Bronchial epithelial cell (primary cell): Measurements from ENCODE around the gene NUPR1. TPM values are rescaled to one million over a fixed set of nuclear protein-coding genes. Genes with fewer than 3 reads are reported as not detected.

Experiments used
- DNase-seq: peaks from one replicate; pipeline ENCODE4 v3.0.0-alpha.2; 2010; ENCODE audit warnings: low read depth
- FAIRE-seq: peaks from 2 replicates; lab custom pipeline; 2011; peaks lifted over from hg19 to GRCh38; lab: Jason Lieb, UNC
- H3K27me3 ChIP-seq: 2 replicates; pipeline ENCODE4 v1.5.1; 2011; ENCODE audit warnings: low read length; ENCODE audit not compliant: control insufficient read depth, insufficient read depth
- H3K36me3 ChIP-seq: 2 replicates; pipeline ENCODE4 v1.5.1; 2011; ENCODE audit warnings: low read length; ENCODE audit not compliant: control insufficient read depth, insufficient read depth
- H3K4me3 ChIP-seq: 2 replicates; pipeline ENCODE4 v1.5.1; 2011; ENCODE audit warnings: mild to moderate bottlenecking, low read depth, low read length, control low read depth
- total RNA-seq: library from RNA; depleted of rRNA; stranded (reverse); fragments of >200 nt; gene quantifications from 2 replicates; pipeline ENCODE4 v1.2.1, GENCODE V29; 2014
- TF ChIP-seq, protein P1 (sequence below): IDR thresholded peaks from 2 replicates; pipeline ENCODE4 v1.5.1; 2011; ENCODE audit warnings: mild to moderate bottlenecking, moderate library complexity, low read length, control low read depth, inconsistent platforms; ENCODE audit not compliant: insufficient read depth, severe bottlenecking

Gene NUPR1, protein sequence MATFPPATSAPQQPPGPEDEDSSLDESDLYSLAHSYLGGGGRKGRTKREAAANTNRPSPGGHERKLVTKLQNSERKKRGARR
- 65.3 and 163 TPM in 2 replicates for total RNA-seq

DNA sequence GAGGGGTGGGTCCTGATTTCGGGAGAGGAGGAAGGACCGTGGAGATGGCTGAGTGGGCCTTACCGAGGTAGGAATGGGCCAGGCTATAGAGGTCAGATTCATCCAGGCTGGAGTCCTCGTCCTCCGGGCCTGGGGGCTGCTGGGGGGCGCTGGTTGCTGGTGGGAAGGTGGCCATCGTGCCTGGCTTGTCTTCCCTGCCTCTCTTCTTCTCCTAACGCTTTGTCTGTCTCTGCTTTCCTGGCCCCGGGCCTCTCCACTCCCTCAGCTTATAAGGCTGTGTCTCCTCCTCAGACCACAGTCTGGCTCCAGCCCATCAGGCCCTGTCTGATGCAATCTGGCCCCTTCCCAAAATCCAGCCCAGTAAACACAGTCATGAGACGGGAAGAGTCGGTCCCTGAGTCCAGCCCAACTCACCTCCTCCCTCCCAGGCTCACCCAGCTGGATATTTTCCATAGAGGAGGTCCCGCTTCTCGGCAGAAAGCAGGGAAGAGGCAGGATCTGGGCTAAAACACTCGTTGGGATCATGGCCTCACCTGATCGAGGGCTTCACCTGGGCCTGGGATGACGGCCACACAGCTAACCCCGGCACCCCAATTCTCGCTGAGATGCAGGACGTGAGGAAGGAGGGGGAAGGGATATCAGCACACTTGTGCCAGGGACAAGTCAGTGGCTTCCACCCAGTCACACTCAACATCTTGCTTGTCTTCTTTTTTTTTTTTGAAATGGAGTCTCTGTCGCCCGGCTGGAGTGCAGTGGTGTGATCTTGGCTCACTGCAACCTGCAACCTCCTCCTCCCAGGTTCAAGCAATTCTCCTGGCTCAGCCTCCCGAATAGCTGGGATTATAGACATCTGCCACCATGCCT is at the start of gene NUPR1:
Gene NUPR1 (minus strand): TSS at position 242 of the 864 bp plus-strand sequence. CDS start 67 bp downstream, at position 175.
- no peaks in the 10 kb centered on the region for H3K27me3 ChIP-seq
- H3K36me3 ChIP-seq = peaks cover 8% of the 10 kb centered on the region
- peak within 1 kb of the TSS; percentile 68 for H3K4me3 ChIP-seq
- peak; percentile 88 for DNase-seq
- FAIRE-seq = no peak
- TF ChIP-seq, protein P1, sequence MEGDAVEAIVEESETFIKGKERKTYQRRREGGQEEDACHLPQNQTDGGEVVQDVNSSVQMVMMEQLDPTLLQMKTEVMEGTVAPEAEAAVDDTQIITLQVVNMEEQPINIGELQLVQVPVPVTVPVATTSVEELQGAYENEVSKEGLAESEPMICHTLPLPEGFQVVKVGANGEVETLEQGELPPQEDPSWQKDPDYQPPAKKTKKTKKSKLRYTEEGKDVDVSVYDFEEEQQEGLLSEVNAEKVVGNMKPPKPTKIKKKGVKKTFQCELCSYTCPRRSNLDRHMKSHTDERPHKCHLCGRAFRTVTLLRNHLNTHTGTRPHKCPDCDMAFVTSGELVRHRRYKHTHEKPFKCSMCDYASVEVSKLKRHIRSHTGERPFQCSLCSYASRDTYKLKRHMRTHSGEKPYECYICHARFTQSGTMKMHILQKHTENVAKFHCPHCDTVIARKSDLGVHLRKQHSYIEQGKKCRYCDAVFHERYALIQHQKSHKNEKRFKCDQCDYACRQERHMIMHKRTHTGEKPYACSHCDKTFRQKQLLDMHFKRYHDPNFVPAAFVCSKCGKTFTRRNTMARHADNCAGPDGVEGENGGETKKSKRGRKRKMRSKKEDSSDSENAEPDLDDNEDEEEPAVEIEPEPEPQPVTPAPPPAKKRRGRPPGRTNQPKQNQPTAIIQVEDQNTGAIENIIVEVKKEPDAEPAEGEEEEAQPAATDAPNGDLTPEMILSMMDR = no peak

DNA sequence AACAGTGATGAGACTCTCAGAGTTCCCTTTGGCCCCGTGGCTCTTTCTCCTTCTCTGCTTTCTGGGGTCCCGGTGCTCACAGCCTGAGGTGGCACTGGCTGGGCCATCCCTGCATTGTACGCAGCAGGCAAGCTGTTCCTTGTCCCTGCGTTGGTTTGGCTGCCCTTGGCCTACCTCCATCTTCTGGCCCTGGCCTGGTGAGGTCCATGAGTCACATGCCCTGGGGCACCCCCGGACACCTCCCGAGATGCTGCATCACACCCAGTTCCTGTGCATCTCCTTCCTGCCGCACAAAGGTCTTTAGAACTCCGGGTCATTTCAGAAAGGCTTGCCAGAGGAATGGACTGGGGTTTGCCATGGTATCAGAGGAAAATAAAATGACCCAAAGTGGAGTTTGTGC is 48.6 kb upstream of the NUPR1 start:
- no peak overlapping the region for H3K4me3 ChIP-seq
- H3K36me3 ChIP-seq = peaks cover 7% of the 10 kb centered on the region
- DNase-seq (peak; percentile 43), FAIRE-seq (no peak)
- TF ChIP-seq, protein P1 = no peak
- H3K27me3 ChIP-seq = no peaks in the 10 kb centered on the region

DNA sequence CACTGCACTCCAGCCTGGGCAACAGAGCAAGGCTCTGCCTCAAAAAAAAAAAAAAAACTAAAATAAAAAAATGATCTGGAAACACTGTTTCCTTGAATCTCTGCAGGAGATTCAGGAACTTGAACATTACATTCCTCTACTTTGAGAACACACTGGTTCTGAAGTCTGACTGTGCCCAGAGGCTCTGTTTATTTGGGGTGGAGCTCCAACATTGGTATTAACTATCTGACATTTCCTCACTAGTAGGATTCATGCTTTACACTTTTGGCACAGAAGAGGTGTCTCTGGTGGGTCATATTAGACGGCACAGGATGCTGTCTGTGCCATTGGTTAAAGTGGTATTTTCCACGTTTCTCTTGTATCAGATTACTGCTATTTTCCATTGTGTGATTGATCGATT is 47.7 kb upstream of the NUPR1 start:
- Histone ChIP-seq H3K36me3 (peaks cover 9% of the 10 kb centered on the region), H3K27me3 (no peaks in the 10 kb centered on the region), H3K4me3 (no peak overlapping the region)
- TF ChIP-seq, protein P1 = no peak
- FAIRE-seq (no peak), DNase-seq (no peak)

DNA sequence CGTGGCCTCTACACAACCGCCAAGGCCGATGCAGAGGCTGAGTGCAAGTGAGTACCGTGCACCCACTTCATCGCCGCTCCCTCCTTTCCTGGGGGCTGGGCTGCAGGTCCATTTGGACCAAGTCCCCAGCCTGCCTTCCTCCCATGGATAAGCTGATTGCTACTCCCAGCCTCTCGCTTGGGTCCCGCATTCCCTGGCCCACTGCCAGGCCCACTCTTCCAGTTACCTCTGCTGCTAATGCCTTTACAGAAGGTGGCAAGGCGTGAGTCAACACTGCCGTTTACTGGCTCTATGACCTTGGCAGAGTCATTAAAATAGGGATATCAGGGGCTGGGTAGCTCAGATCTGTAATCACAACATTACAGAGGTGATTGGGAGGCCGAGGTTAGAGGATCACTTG is 46.9 kb upstream of the NUPR1 start:
- FAIRE-seq = no peak
- peaks cover 5% of the 10 kb centered on the region for H3K36me3 ChIP-seq
- TF ChIP-seq, protein P1 = no peak
- DNase-seq = no peak
- no peak overlapping the region for H3K4me3 ChIP-seq
- no peaks in the 10 kb centered on the region for H3K27me3 ChIP-seq

GRCh38 chr16:28580726-28581315 is 42.0 kb upstream of the NUPR1 start:
- H3K4me3 ChIP-seq = no peak overlapping the region
- peaks cover 3% of the 10 kb centered on the region for H3K36me3 ChIP-seq
- TF ChIP-seq, protein P1 = no peak
- DNase-seq (no peak), FAIRE-seq (no peak)
- no peaks in the 10 kb centered on the region for H3K27me3 ChIP-seq
